HepG2 (cell line): ENCODE data around the gene ANKRD65. TPM values are rescaled to one million over a fixed set of nuclear protein-coding genes. Genes with fewer than 3 reads are reported as not detected.
A peak's percentile ranks its signal among the peaks of the same experiment; 100 is the strongest.

Source experiments
- ADNP ChIP-seq: sonication (generic); formaldehyde crosslinking; IDR thresholded peaks from 2 replicates; pipeline ENCODE4 v1.4.0; 2020; ENCODE audit warnings: missing genetic modification reagents
- CCAR2 ChIP-seq: fragments of 200-400 bp; formaldehyde crosslinking; optimal IDR thresholded peaks from 2 replicates; pipeline ENCODE3; 2018; ENCODE audit warnings: low read depth, mild to moderate bottlenecking, low read length, moderate library complexity
- CREM ChIP-seq, 2 experiments: sonication (generic) in 1 of 2; formaldehyde crosslinking in 1 of 2; IDR thresholded peaks; 2 replicates each; pipeline versions ENCODE4 v1.4.0 to v1.6.1; 2016 to 2020; ENCODE audit warnings: antibody characterized with exemption in 1 of 2, mild to moderate bottlenecking in 1 of 2, missing genetic modification reagents in 1 of 2
- SYNCRIP ChIP-seq: fragments of 200-400 bp; formaldehyde crosslinking; IDR thresholded peaks from 2 replicates; pipeline ENCODE4 v1.6.1; 2018; ENCODE audit warnings: mild to moderate bottlenecking, low read depth, low read length; ENCODE audit not compliant: insufficient read depth
- TOE1 ChIP-seq: sonication (generic); formaldehyde crosslinking; IDR thresholded peaks from 2 replicates; pipeline ENCODE4 v1.4.0; 2020; ENCODE audit warnings: mild to moderate bottlenecking, missing genetic modification reagents
- ZMAT5 ChIP-seq: sonication (generic); formaldehyde crosslinking; IDR thresholded peaks from 2 replicates; pipeline ENCODE4 v1.5.0; 2020; ENCODE audit warnings: mild to moderate bottlenecking, low read depth, missing genetic modification reagents, borderline replicate concordance
- ZNF556 ChIP-seq: sonication (generic); formaldehyde crosslinking; IDR thresholded peaks from 2 replicates; pipeline ENCODE4 v1.4.0; 2020; ENCODE audit warnings: mild to moderate bottlenecking, missing genetic modification reagents, borderline replicate concordance
- ZNF670 ChIP-seq: sonication (generic); formaldehyde crosslinking; IDR thresholded peaks from 2 replicates; pipeline ENCODE4 v1.8.0; 2022; ENCODE audit warnings: mild to moderate bottlenecking, missing genetic modification reagents, borderline replicate concordance
- polyA plus RNA-seq, 8 experiments: library from polyadenylated mRNA; depleted of rRNA in 3 of 8; stranded (reverse) in 7 of 8; unstranded in 1 of 8; fragments of >200 nt; fragmentation: Illumina TruSeq in 4 of 8; extraction: Trizol in 4 of 8; gene quantifications; 2 replicates each; pipeline versions ENCODE4 v1.2.1 to v1.2.3, GENCODE V29; 2011 to 2016; ENCODE audit warnings: low read depth in 4 of 8, missing spikeins in 1 of 8, mixed read lengths in 1 of 8; ENCODE audit not compliant: insufficient read depth in 1 of 8
- total RNA-seq, 5 experiments: library from RNA; depleted of rRNA; stranded (reverse); fragments of >200 nt; fragmentation: Illumina TruSeq; extraction: Trizol; gene quantifications; 2 replicates each; pipeline ENCODE4 v1.2.3, GENCODE V29; 2016; ENCODE audit warnings: low read depth in 1 of 5
- TF ChIP-seq, protein P1 (sequence below): IDR thresholded peaks from 2 replicates; pipeline ENCODE4 v1.6.1; 2018; ENCODE audit warnings: missing genetic modification reagents

The ANKRD65 gene
- total and polyA plus RNA-seq, 2 of the 13 experiments (the other 11 are each of a cell fraction or from before 2014, with no cell fraction given): 12.1 to 30.1 TPM

DNA sequence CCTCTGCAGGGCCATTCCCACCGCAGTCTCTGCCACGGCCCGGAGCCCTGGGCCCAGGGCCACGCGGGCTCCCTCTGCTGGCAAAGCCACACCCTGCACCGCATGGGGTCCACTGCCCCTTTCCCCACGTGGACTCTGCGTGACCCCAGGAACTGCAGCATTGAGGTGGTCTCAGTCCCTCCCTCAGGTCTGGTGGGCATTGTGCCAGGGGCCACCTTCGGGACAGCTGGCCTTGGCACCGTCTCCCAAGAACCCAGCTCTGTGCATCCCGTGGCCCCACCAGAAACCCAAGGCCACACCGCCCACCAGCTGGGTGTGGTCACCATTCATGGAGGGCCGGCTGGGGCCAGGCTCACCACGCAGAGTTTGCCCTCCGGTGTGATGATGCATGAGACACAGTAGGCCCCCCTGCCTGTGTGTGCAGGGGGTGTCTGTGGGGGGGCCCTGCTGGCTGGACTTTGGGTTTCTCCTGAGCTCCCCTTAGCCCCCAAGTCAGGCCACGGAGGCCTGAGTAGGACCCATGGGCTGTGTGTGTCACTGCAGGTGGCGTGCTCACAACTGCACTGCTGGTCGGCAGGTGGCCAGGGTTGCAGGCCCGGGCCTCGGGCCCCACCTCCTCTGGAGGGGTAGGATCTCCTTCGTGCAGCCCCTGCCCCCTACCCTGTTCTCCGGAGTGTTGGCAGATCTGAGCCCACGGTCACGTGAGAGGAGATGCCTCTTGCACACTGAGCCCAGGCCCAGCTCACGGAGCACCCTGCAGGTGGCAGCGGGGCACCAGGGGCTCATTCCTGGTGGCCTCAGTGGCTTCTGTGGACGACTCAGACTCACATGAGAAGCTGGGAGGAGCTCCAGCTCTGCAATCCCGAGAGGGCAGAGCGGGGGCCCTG is 20.2 kb upstream of the ANKRD65 start (continued):
- TF ChIP-seq CCAR2: no peak
- TF ChIP-seq ADNP: no peak
- TF ChIP-seq ZNF670 (CRISPR knock-in tag): no peak
- no peak for TF ChIP-seq TOE1
- TF ChIP-seq ZMAT5: no peak
- no peak for TF ChIP-seq CREM (IDR thresholded peaks at IDR 0.05)
- TF ChIP-seq CREM (CRISPR knock-in tag; IDR thresholded peaks at IDR 0.05): no peak
- TF ChIP-seq SYNCRIP: no peak
- TF ChIP-seq, protein P1, sequence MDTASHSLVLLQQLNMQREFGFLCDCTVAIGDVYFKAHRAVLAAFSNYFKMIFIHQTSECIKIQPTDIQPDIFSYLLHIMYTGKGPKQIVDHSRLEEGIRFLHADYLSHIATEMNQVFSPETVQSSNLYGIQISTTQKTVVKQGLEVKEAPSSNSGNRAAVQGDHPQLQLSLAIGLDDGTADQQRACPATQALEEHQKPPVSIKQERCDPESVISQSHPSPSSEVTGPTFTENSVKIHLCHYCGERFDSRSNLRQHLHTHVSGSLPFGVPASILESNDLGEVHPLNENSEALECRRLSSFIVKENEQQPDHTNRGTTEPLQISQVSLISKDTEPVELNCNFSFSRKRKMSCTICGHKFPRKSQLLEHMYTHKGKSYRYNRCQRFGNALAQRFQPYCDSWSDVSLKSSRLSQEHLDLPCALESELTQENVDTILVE (CRISPR knock-in tag): no peak
- TF ChIP-seq ZNF556 (CRISPR knock-in tag): peak; percentile 46; the same call in 1 of the 2 replicates
